ENCODE data around the gene CHRM1.

CHRM1 gene

GRCh38 chr11:62957147-62957546 lies 36.0 kb upstream of the CHRM1 start (continued):
- no peak for TF ChIP-seq ZNF639 (tag by site-specific recombination; IDR thresholded peaks at IDR 0.05)

GRCh38 chr11:62954478-62954877 lies 33.3 kb upstream of the CHRM1 start:
- Histone ChIP-seq H3K9me3 (ENCODE audit: control insufficient read depth, insufficient read depth, low read depth, low read length) (no peaks in the 10 kb centered on the region), H3K4me1 (ENCODE audit: control insufficient read depth, insufficient read depth, low read length) (no peaks in the 10 kb centered on the region), H3K4me3 (ENCODE audit: low read depth, low read length) (no peak overlapping the region), H3K36me3 (ENCODE audit: control insufficient read depth in 2 of 2, insufficient read depth in 1 of 2, low read length in 2 of 2) (no peaks in the 10 kb centered on the region), H3K27ac (ENCODE audit: extremely low read depth, low read depth, low read length) (no peak overlapping the region)
- ChIA-PET POLR2A (no interaction called here), CTCF (interaction anchor here (0.6 to 2.5 kb wide), 2 partner anchors 21 to 71 kb away, joined by 3 to 12 read pairs; no protein-coding TSS in a partner anchor)
- no peak for TF ChIP-seq KLF17 (tag by site-specific recombination; IDR thresholded peaks at IDR 0.05)
- no peak for TF ChIP-seq ZNF157 (tag by site-specific recombination; IDR thresholded peaks at IDR 0.05)
- TF ChIP-seq ZNF692 (tag by site-specific recombination; IDR thresholded peaks at IDR 0.05) = no peak
- no peak for TF ChIP-seq ZNF510 (tag by site-specific recombination; IDR thresholded peaks at IDR 0.05; ENCODE audit: insufficient replicate concordance)
- TF ChIP-seq OVOL3 (tag by site-specific recombination; IDR thresholded peaks at IDR 0.05) = no peak

- ChIA-PET POLR2A (no interaction called here), CTCF (no interaction called here)
- Histone ChIP-seq H3K9me3 (ENCODE audit: control insufficient read depth, insufficient read depth, low read depth, low read length) (no peaks in the 10 kb centered on the region), H3K27ac (ENCODE audit: extremely low read depth, low read depth, low read length) (no peak overlapping the region), H3K4me3 (ENCODE audit: low read depth, low read length) (no peak overlapping the region), H3K36me3 (ENCODE audit: control insufficient read depth in 2 of 2, insufficient read depth in 1 of 2, low read length in 2 of 2) (no peaks in the 10 kb centered on the region), H3K4me1 (ENCODE audit: control insufficient read depth, insufficient read depth, low read length) (no peaks in the 10 kb centered on the region)
- no peak for TF ChIP-seq GLI2 (tag by site-specific recombination; IDR thresholded peaks at IDR 0.05; ENCODE audit: borderline replicate concordance, low read depth)
- TF ChIP-seq ZFP37 (tag by site-specific recombination; IDR thresholded peaks at IDR 0.05) = no peak
- no peak for TF ChIP-seq ZBTB8A (tag by site-specific recombination; IDR thresholded peaks at IDR 0.05)
- TF ChIP-seq INSM2 (tag by site-specific recombination; IDR thresholded peaks at IDR 0.05) = no peak
- no peak for TF ChIP-seq ZNF529 (tag by site-specific recombination; IDR thresholded peaks at IDR 0.05; ENCODE audit: insufficient replicate concordance)
- TF ChIP-seq HIC1 (tag by site-specific recombination; IDR thresholded peaks at IDR 0.05) = no peak
Observed at GRCh38 chr11:62953811-62954210, 32.6 kb upstream of the CHRM1 start.
